ENCODE data around the gene TOMM7. TPM values are rescaled to one million over a fixed set of nuclear protein-coding genes. Genes with fewer than 3 reads are reported as not detected.

Gene TOMM7
- total and polyA plus RNA-seq, 9 of the 15 experiments (the other 6 are each of a cell fraction or from before 2014, with no cell fraction given), result 283 to 1,717 (median 638) TPM

- TF ChIP-seq TAF1 (IDR thresholded peaks at IDR 0.05; ENCODE audit: control insufficient read depth, extremely low read depth, insufficient read depth, low read length, severe bottlenecking), result peak; percentile 72
- TF ChIP-seq ZMIZ1 (IDR thresholded peaks at IDR 0.05; ENCODE audit: low read depth in 2 of 2, low read length in 2 of 2), result no peak
- TF ChIP-seq ZNF445 (CRISPR knock-in tag; IDR thresholded peaks at IDR 0.05; ENCODE audit: low read depth), result no peak
- no peak for TF ChIP-seq PHTF2 (CRISPR knock-in tag; IDR thresholded peaks at IDR 0.05)
- TF ChIP-seq CEBPZ (IDR thresholded peaks at IDR 0.05; ENCODE audit: borderline replicate concordance, low read depth, low read length), result no peak
- TF ChIP-seq FIP1L1 (IDR thresholded peaks at IDR 0.05; ENCODE audit: low read depth, low read length, poor library complexity, severe bottlenecking), result peak; percentile 87
- no peak for TF ChIP-seq ZNF398 (CRISPR knock-in tag; IDR thresholded peaks at IDR 0.05)
- TF ChIP-seq POLR2B (IDR thresholded peaks at IDR 0.05; ENCODE audit: low read depth, partially characterized antibody), result peak; percentile 74
- TF ChIP-seq AFF4 (CRISPR knock-in tag; IDR thresholded peaks at IDR 0.05), result peak; percentile 74; the same call in 1 of the 2 replicates
- no peak for TF ChIP-seq MIER1 (IDR thresholded peaks at IDR 0.05; ENCODE audit: low read depth)
- TF ChIP-seq ZNF282 (CRISPR knock-in tag; IDR thresholded peaks at IDR 0.05), result no peak
- TF ChIP-seq PCBP2 (IDR thresholded peaks at IDR 0.05; ENCODE audit: low read depth, low read length, poor library complexity, severe bottlenecking), result no peak
These were observed 31.8 kb upstream of the TOMM7 start (continued) for GRCh38 chr7:22854158-22855048.

Data from K562 (cell line).